ENCODE results near the gene PHF10.

DNA sequence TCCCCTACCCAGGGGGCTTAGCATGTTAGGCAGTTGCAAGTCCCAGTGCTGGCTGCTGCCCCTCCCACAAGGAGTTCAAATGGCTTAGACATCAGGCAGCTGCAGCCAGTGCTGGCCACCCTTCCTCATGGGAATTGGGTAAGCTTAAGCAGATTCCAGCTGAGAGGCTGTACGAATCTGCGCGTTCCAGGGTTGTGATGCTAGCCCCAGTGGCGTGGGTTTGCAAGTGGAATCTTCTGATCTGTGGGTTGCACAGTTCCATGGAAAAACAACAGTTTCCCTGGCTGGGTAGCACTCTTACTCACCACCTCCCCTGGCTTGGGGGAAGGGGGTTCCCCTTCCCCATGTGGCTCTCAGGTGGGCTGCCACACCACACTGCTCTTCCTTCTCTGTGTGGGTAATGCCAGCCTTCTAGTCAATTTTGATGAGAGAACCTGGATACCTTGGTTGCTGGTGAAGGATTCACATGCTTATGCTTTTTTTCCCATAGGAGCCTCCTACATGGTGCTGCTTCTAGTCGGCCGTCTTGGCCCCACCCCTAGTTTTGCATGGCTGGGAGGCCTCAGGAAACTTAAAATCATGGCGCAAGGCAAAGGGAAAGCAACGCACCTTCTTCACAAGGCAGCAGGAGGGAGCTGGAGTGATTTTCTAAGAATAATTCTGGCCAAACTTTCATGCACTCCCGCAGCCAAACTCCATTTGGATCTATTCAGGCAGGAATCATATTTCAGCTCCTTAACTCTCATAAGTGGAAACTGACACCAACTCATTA is 14.1 kb upstream of the PHF10 start:
- TF ChIP-seq, protein P1, sequence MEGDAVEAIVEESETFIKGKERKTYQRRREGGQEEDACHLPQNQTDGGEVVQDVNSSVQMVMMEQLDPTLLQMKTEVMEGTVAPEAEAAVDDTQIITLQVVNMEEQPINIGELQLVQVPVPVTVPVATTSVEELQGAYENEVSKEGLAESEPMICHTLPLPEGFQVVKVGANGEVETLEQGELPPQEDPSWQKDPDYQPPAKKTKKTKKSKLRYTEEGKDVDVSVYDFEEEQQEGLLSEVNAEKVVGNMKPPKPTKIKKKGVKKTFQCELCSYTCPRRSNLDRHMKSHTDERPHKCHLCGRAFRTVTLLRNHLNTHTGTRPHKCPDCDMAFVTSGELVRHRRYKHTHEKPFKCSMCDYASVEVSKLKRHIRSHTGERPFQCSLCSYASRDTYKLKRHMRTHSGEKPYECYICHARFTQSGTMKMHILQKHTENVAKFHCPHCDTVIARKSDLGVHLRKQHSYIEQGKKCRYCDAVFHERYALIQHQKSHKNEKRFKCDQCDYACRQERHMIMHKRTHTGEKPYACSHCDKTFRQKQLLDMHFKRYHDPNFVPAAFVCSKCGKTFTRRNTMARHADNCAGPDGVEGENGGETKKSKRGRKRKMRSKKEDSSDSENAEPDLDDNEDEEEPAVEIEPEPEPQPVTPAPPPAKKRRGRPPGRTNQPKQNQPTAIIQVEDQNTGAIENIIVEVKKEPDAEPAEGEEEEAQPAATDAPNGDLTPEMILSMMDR (IDR thresholded peaks at IDR 0.05), result no peak
- TF ChIP-seq POLR2A (IDR thresholded peaks at IDR 0.05), result no peak

Measured in lower leg skin (tissue), 3 donors.